KMS-11 (cell line): ENCODE results near the gene ZFYVE28.

Source experiments
- H2AFZ ChIP-seq: fragments of 200-600 bp; sonication (generic); 2 replicates; pipeline ENCODE4 v1.6.1; 2016; ENCODE audit warnings: antibody characterized with exemption, mixed run types, low read depth
- H3K27ac ChIP-seq: fragments of 200-600 bp; sonication (generic); 2 replicates; pipeline ENCODE4 v1.6.1; 2016; ENCODE audit warnings: mild to moderate bottlenecking, mixed run types
- H3K27me3 ChIP-seq: fragments of 200-600 bp; sonication (generic); 2 replicates; pipeline ENCODE4 v1.6.1; 2017; ENCODE audit warnings: mild to moderate bottlenecking, low read depth, mixed run types, moderate library complexity; ENCODE audit not compliant: insufficient read depth
- H3K36me3 ChIP-seq: fragments of 200-600 bp; sonication (generic); 2 replicates; pipeline ENCODE4 v1.6.1; 2017; ENCODE audit warnings: mild to moderate bottlenecking, mixed run types; ENCODE audit not compliant: insufficient read depth
- H3K4me1 ChIP-seq: fragments of 200-600 bp; sonication (generic); 2 replicates; pipeline ENCODE4 v1.6.1; 2016; ENCODE audit warnings: mild to moderate bottlenecking, low read depth, mixed run types; ENCODE audit not compliant: poor library complexity, severe bottlenecking
- H3K4me2 ChIP-seq: fragments of 200-600 bp; sonication (generic); 2 replicates; pipeline ENCODE4 v1.7.0; 2016; ENCODE audit warnings: mild to moderate bottlenecking, mixed run types
- H3K4me3 ChIP-seq: fragments of 200-600 bp; sonication (generic); IDR thresholded peaks from 2 replicates; pipeline ENCODE4 v1.6.1; 2017; ENCODE audit warnings: low read depth, low read length, mixed read lengths; ENCODE audit not compliant: insufficient read depth
- H3K79me2 ChIP-seq: fragments of 200-600 bp; sonication (generic); 2 replicates; pipeline ENCODE4 v1.6.1; 2016; ENCODE audit warnings: low read depth, mixed run types; ENCODE audit not compliant: insufficient read depth
- H3K9ac ChIP-seq: fragments of 200-600 bp; sonication (generic); 2 replicates; pipeline ENCODE4 v1.6.1; 2016; ENCODE audit warnings: mild to moderate bottlenecking, mixed run types
- H4K20me1 ChIP-seq: fragments of 200-600 bp; sonication (generic); 2 replicates; pipeline ENCODE4 v1.6.1; 2016; ENCODE audit warnings: mild to moderate bottlenecking, mixed run types; ENCODE audit not compliant: insufficient read depth
- TF ChIP-seq, protein P1 (sequence below): fragments of 200-600 bp; sonication (generic); conservative IDR thresholded peaks from 2 replicates; pipeline ENCODE4 v1.6.1; 2017; ENCODE audit warnings: low read depth, mild to moderate bottlenecking, antibody characterized with exemption, low read length, moderate library complexity, mixed read lengths

ZFYVE28 gene

DNA sequence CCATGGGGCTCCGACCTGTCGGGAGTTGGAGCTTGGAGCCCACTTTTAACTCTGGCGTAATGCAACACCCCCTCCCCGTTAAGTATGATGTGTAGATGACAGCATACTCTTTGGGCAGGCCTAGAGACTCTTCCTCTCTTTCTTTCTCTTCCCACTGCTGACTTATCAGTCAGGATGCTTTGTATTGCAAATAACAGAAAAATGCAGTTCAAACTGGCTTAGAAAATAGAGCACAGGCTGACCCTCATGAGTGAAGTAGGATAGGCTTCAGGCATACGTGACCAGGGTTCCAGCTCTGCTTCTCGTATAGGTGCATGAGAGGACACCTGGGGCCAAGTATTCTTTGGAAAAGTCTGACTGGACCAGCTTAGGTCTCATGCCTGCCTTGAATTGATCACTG lies 27.1 kb upstream of the ZFYVE28 start:
- no peak overlapping the region for H3K4me2 ChIP-seq
- no peaks in the 10 kb centered on the region for H3K36me3 ChIP-seq
- TF ChIP-seq, protein P1, sequence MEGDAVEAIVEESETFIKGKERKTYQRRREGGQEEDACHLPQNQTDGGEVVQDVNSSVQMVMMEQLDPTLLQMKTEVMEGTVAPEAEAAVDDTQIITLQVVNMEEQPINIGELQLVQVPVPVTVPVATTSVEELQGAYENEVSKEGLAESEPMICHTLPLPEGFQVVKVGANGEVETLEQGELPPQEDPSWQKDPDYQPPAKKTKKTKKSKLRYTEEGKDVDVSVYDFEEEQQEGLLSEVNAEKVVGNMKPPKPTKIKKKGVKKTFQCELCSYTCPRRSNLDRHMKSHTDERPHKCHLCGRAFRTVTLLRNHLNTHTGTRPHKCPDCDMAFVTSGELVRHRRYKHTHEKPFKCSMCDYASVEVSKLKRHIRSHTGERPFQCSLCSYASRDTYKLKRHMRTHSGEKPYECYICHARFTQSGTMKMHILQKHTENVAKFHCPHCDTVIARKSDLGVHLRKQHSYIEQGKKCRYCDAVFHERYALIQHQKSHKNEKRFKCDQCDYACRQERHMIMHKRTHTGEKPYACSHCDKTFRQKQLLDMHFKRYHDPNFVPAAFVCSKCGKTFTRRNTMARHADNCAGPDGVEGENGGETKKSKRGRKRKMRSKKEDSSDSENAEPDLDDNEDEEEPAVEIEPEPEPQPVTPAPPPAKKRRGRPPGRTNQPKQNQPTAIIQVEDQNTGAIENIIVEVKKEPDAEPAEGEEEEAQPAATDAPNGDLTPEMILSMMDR = no peak
- no peaks in the 10 kb centered on the region for H3K4me1 ChIP-seq
- H3K27ac ChIP-seq = no peak overlapping the region
- no peaks in the 10 kb centered on the region for H3K79me2 ChIP-seq
- no peak overlapping the region for H2AFZ ChIP-seq
- no peak overlapping the region for H3K4me3 ChIP-seq
- no peaks in the 10 kb centered on the region for H4K20me1 ChIP-seq
- no peaks in the 10 kb centered on the region for H3K27me3 ChIP-seq
- H3K9ac ChIP-seq = no peak overlapping the region

DNA sequence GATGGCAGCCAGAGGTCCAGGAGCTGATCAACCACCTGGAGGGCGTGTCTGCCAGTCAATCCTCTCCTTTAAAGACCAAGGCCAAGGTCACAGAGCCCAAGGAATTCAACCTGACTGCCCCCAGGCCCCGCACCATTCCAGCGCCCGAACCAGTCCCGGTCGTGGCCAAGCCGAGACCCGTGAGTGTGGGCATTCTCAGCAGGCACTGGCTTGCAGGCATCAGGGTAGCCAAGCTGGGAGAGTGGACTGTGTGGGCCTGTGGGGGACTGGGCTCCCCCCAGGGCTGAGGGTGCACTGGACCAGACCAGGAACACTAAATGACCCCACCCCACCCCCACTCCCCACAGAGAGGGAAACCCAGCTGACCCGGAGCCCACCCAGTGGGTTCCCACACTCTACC lies 26.7 kb upstream of the ZFYVE28 start:
- Histone ChIP-seq H3K4me3 (no peak overlapping the region), H3K27me3 (no peaks in the 10 kb centered on the region), H4K20me1 (no peaks in the 10 kb centered on the region), H2AFZ (no peak overlapping the region), H3K27ac (no peak overlapping the region), H3K9ac (no peak overlapping the region), H3K4me2 (no peak overlapping the region), H3K79me2 (no peaks in the 10 kb centered on the region), H3K4me1 (no peaks in the 10 kb centered on the region), H3K36me3 (no peaks in the 10 kb centered on the region)
- TF ChIP-seq, protein P1 = no peak

DNA sequence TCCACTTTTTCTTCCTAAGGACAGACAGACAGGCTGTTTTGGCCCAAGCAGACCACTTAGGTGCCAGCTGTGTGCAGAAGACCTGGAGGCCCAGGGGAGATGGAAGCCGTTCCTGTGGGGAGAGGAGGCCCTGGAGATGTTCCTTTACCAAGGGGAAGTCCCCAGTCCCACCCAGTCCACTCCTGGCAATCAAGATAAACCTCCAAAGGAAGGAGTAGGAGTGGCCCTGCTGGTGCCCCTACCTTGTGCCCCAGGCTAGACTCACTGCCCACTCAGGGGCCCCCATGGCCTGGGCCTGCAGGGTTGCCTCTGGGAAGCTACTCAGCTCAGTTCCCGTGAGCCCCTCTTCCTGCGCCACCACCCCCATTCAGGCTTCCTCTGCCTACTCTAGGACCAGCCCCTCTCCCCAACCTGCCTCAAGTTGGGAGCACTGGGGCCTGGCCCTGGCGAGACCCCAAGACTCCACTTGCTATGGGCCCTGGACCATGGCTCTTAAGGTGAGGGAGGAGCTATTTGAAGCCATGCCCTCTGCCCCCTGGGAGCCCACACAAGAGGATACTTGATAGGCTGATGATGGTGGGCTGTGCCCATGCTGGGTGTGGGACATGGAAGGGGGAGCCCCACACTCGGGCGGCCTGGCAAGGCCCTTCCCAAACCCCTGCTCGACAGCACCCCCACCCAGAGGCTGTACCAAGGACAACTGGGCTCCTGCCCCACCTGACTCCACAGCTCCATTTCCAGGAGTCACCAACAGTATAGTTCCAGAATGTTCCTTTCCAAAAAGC lies 25.7 kb upstream of the ZFYVE28 start:
- no peaks in the 10 kb centered on the region for H3K79me2 ChIP-seq
- no peaks in the 10 kb centered on the region for H3K27me3 ChIP-seq
- no peaks in the 10 kb centered on the region for H3K36me3 ChIP-seq
- H3K4me2 ChIP-seq = no peak overlapping the region
- H4K20me1 ChIP-seq = no peaks in the 10 kb centered on the region
- H3K9ac ChIP-seq = no peak overlapping the region
- H3K27ac ChIP-seq = no peak overlapping the region
- TF ChIP-seq, protein P1 = no peak
- no peak overlapping the region for H2AFZ ChIP-seq
- H3K4me3 ChIP-seq = no peak overlapping the region
- H3K4me1 ChIP-seq = no peaks in the 10 kb centered on the region

DNA sequence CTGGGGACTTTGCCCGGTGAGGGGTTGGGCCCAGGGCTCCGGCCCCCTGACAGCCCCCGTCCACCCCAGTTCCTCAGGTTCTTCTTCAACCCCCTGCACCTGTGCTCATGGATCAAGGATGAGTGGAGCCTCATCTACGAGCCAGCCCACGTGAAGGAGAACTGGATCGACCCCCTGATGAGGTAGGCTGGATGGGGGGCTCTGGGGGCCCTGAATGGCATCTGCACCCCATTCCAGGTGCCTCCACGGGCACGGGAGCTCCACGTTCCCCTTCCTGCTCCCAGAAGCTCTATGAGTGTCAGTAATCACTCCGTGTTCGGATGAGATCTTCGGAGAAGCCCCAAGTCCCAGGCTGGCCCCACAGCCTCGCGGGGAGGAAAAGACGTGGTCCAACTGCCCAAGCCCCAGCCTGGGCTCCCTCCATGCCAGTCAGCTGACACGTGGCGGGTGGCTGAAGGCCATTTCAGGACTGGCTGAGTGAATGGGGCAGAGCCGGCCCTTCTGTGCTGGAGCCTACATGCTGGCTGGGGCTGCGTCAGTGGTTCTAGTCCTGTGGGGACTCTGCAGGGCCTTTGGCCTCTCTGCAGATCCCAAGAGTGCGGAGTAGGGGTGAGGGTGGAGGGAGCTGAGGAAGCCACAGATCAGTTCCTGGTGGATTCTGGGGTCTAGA lies 24.8 kb upstream of the ZFYVE28 start:
- TF ChIP-seq, protein P1 = no peak
- no peaks in the 10 kb centered on the region for H3K36me3 ChIP-seq

More for the DNA sequence above, 24.8 kb upstream of the ZFYVE28 start:
- Histone ChIP-seq H4K20me1 (no peaks in the 10 kb centered on the region), H3K27ac (no peak overlapping the region), H3K27me3 (no peaks in the 10 kb centered on the region), H2AFZ (no peak overlapping the region), H3K4me2 (no peak overlapping the region), H3K79me2 (no peaks in the 10 kb centered on the region), H3K4me1 (no peaks in the 10 kb centered on the region), H3K4me3 (no peak overlapping the region), H3K9ac (no peak overlapping the region)
